HL-60 (cell line): ENCODE measurements around the gene PDE8B.

Experiments
- GABPA ChIP-seq: IDR thresholded peaks from 2 replicates; pipeline ENCODE4 v1.6.1; 2012; ENCODE audit warnings: low read depth
- POLR2AphosphoS5 ChIP-seq: IDR thresholded peaks from 2 replicates; pipeline ENCODE4 v1.6.1; 2012; ENCODE audit warnings: low read depth
- TF ChIP-seq, protein P1 (sequence below): IDR thresholded peaks from one replicate; pipeline ENCODE4 v1.5.1; 2011; ENCODE audit warnings: low read length, control low read depth, inconsistent platforms; ENCODE audit not compliant: insufficient read depth
- TF ChIP-seq, protein P2 (sequence below): IDR thresholded peaks from 2 replicates; pipeline ENCODE4 v1.6.1; 2012; ENCODE audit warnings: low read depth; ENCODE audit not compliant: insufficient replicate concordance

DNA sequence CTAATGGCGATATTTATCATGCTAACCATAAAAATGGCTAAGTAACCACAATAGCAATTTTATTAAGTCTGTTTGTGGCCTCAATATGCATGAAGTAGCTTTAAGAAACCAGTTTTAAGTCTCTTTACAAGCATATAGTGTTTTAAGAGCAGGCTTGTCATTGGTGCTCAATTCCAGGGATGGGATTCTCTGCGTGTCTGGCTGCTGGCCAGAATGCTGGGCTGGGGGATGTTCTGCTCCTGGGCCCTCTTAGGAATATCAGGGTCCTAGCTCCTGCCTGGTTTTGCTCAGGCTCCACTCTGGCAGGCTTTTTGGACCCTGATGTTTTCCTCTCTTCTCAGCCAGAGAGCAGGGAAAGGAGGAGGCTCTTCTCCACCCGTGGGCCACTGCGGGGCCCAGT lies 127.2 kb downstream of the PDE8B start:
- TF ChIP-seq, protein P1, sequence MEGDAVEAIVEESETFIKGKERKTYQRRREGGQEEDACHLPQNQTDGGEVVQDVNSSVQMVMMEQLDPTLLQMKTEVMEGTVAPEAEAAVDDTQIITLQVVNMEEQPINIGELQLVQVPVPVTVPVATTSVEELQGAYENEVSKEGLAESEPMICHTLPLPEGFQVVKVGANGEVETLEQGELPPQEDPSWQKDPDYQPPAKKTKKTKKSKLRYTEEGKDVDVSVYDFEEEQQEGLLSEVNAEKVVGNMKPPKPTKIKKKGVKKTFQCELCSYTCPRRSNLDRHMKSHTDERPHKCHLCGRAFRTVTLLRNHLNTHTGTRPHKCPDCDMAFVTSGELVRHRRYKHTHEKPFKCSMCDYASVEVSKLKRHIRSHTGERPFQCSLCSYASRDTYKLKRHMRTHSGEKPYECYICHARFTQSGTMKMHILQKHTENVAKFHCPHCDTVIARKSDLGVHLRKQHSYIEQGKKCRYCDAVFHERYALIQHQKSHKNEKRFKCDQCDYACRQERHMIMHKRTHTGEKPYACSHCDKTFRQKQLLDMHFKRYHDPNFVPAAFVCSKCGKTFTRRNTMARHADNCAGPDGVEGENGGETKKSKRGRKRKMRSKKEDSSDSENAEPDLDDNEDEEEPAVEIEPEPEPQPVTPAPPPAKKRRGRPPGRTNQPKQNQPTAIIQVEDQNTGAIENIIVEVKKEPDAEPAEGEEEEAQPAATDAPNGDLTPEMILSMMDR = no peak
- TF ChIP-seq POLR2AphosphoS5 (no peak), GABPA (no peak)
- TF ChIP-seq, protein P2, sequence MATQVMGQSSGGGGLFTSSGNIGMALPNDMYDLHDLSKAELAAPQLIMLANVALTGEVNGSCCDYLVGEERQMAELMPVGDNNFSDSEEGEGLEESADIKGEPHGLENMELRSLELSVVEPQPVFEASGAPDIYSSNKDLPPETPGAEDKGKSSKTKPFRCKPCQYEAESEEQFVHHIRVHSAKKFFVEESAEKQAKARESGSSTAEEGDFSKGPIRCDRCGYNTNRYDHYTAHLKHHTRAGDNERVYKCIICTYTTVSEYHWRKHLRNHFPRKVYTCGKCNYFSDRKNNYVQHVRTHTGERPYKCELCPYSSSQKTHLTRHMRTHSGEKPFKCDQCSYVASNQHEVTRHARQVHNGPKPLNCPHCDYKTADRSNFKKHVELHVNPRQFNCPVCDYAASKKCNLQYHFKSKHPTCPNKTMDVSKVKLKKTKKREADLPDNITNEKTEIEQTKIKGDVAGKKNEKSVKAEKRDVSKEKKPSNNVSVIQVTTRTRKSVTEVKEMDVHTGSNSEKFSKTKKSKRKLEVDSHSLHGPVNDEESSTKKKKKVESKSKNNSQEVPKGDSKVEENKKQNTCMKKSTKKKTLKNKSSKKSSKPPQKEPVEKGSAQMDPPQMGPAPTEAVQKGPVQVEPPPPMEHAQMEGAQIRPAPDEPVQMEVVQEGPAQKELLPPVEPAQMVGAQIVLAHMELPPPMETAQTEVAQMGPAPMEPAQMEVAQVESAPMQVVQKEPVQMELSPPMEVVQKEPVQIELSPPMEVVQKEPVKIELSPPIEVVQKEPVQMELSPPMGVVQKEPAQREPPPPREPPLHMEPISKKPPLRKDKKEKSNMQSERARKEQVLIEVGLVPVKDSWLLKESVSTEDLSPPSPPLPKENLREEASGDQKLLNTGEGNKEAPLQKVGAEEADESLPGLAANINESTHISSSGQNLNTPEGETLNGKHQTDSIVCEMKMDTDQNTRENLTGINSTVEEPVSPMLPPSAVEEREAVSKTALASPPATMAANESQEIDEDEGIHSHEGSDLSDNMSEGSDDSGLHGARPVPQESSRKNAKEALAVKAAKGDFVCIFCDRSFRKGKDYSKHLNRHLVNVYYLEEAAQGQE = no peak
